GM18873 (cell line): Measurements from ENCODE around the gene TLE3.

Source experiments
- ATAC-seq: cut with Tn5 transposase; IDR thresholded peaks from one replicate; pipeline ENCODE4 v1.9.1; 2021; ENCODE audit warnings: mild to moderate bottlenecking, moderate library complexity, moderate number of reproducible peaks; ENCODE audit not compliant: unreplicated experiment, low FRiP score

Gene TLE3

GRCh38 chr15:70035051-70035718, 62.5 kb downstream of the TLE3 start:
- ATAC-seq = no peak

DNA sequence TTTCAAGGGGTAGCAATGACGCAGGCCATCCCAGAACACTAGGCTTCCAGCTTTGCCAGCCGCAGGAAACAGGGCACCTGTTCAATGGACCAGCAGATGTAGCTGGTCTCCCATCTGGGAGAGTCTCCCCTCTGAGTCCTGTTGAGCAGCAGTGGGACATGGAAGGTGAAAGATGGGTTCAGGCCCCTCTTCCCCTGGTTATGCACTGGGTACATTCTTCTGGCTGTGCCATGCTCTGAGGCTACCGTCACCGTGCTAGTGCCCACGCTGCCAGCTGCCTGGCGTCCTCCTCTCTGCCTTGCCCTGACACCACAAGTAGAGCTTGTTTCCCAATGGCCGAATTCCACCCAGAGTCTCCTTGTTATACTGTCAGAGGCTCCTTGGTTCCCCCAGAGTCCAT, 63.1 kb downstream of the TLE3 start:
- ATAC-seq = no peak

GRCh38 chr15:70034141-70034540, 63.6 kb downstream of the TLE3 start:
- no peak for ATAC-seq

DNA sequence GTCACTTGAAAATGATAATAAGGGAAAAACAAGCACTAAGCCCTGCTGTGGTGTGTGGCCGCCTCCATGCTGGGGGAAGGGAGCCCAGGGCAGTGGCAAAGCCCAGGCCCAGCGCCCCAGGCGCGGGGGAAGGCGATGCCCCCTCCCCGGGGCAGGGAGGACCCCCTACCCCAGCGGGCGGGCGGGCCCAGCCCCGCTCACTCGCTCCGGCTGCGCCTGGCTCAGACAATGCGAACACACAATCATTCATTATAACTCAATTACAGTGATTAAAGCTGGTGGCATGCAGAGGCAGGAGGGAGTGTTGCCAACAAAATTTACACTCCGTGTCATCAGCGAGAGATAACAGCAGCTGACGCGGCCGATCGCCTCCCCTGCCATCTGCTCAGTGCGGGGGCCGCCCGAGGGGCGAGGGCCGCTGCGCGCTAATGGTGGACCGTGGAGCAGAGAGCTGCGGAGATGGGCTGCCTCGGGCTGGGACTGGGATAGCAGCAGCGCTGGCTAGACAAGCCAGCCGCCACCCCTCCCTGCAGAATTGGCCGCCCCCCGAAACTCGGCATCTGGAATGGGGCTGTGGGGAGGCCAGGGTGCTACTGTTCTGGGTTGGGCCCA, 64.1 kb downstream of the TLE3 start:
- no peak for ATAC-seq

DNA sequence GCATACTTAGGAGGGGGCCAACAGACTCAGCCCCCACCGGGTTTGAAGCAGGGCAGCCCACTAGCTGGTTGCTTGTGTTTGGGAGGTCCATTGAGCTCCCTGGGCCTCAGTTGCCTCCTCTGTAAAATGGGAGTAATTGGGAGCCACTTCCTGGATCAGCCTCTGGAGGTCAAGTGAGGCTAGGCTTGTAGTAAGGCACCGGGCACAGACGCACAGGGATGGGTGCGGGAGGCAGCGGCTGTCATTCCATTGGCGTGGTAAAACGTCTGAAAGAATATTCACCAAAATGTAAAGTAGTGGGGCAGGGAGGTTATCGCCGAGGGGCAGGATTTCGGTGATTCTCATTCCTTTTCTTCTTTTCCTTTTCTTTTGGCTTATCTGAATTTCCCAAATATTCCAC, 64.6 kb downstream of the TLE3 start:
- ATAC-seq = no peak

DNA sequence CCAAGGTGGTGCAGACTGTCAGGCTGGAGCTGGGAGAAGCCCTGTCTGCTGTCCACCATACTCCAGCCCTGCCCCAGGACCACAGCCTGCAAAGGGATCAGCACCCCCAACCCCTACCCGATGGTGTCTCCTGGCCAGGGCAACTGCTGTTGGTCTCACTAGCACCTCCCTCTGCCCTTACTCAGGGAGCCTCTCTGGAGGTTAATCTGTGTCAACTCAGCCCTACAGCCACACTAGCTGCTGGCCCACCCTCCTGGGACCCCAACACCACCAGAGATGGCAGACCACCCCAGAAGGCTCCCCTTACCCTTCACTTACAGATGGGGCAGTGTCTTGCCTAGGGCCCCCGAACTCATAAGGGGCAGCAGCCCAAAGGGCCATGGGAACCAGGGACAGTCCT, 65.2 kb downstream of the TLE3 start:
- ATAC-seq = no peak

- no peak for ATAC-seq
Observed at GRCh38 chr15:70031713-70032112, 66.0 kb downstream of the TLE3 start.

DNA sequence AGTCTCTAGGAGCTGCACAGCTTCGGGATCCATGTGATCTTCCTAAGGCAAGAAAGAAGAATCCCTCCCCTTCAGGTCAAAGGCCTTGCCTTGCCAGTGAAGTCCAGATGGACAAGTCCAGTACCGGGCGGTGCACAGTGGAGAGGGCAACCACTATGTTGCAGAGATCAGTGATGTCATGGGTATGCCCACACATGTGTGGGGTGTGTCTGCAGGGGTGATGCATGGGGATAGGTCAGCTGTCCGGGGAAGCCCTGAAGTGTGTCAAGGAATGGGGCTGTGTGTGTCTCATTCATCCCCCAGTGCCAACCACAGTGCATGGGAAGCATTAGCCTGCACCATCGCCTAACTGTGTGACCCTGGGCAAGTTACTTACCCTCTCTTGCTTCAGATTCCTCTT, 66.5 kb downstream of the TLE3 start:
- ATAC-seq = no peak

GRCh38 chr15:70030851-70031250, 66.9 kb downstream of the TLE3 start:
- ATAC-seq = no peak

DNA sequence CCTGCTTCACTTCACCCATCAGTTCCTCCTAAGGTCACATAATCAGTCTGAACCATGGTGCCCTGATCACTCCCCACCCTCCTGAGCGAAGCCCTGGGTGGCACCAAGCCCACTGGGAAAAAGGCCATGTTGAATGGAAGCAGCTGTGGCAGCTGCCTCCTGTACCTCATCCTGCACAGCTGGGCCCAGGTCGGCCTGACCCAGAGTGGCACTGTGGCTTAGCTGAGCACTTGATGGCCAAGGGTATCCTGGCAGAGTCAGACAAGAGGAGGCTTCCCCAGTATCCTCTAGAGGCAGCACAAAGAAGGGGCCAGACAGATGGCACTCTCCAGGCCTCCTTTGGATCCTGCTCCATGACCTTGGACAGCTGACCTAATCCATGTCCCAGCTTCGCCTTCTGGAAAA, 68.4 kb downstream of the TLE3 start:
- no peak for ATAC-seq

GRCh38 chr15:70027518-70027917, 70.2 kb downstream of the TLE3 start:
- no peak for ATAC-seq

DNA sequence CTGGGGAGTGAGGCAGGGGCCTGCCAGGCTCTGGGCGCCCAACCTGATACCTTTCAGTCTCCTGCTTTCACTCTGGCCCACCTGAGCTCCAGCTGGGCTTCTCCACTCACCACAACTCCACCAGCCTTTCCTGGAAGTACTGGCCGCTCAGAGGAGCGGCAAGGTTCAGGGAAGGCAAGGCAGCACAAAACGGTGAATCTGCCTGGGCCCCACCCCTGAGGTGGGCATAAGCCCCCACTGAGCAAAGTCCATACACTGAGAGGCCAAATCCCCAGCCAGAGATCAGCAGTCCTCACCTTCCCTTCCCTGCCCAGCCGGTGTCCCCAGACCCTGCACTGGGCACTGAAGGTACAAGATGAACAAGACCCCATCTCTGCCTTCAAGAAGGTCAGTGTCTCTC, 70.7 kb downstream of the TLE3 start:
- no peak for ATAC-seq

DNA sequence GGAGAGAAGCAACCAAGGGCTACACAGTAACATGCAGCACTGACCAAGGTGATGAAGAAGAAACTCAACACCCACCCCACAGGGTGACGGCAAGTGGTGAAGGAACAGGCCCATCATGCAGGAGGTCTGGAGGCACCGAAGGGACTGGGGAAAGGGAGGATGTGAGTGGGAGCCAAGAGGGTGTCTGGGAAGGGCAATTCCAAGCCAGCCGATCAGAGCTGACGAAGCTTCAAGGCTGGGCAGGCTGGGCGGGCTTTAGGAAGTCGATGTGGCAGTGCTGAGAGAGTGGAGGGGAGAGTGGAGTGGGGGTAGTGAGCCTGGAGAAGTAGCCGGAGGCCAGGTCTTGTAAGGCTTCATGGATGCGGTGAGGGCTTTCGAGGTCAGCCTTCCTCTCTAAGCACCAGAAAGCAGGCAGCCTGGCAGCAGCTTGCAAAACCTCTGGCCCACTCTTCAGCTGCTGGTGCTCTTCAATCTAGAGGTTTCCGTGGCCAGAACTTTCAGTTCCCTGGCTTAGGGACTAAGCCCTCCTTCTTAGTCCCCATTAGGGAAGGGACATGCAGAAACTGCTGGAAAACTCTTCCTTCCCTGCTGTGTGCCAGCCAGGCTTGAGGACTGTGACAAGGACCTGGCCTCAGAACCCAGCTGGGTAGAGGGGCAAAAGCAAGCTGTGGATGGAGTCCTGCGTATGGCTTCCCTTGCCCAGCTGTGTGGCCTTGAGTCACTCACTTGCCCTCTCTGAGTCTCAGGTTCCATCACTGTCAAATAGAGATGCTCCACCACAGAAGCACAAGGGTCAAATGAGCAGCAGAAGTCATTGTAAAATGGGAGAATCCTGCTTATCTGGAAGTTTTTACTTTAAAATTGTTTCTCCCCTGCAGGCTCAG, 72.1 kb downstream of the TLE3 start:
- ATAC-seq = no peak

- ATAC-seq = no peak
Observed at GRCh38 chr15:70024521-70024920, 73.2 kb downstream of the TLE3 start.

- ATAC-seq = no peak
Observed at GRCh38 chr15:70023769-70024491, 73.8 kb downstream of the TLE3 start.

DNA sequence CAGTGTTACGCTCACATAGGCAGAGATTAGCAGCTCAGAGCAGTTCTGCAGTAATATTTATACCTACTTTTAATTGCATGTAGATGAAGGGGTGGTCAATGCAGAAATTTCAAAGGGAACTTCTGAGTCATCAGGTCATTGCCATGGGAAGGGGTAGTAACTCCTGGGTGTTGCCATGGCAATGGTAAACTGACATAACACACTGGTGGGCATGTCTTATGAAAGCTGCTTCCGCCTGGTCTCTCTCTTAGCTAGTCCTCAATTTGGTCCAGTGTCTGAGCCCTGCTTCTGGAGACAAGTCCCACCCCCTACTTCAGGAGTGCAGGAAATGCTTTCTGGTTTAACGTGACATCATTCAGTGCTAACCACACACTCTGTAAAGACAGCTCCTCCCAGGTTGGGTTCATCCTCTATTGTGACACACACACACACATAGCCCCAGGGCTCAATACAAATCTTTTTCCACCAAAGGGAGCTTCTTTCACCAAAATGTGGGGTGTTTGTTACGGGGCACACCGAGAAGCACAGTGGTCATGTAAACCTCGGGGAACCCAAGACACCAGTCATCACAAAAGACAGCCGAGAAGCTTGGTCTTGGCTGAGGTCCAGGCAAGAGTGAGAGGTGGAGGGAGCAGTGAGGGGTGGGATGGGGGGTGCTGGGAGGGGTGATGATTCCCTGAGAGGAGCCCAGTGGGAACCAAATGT, 74.5 kb downstream of the TLE3 start:
- no peak for ATAC-seq

GRCh38 chr15:70020229-70020628, 77.5 kb downstream of the TLE3 start:
- ATAC-seq = no peak

DNA sequence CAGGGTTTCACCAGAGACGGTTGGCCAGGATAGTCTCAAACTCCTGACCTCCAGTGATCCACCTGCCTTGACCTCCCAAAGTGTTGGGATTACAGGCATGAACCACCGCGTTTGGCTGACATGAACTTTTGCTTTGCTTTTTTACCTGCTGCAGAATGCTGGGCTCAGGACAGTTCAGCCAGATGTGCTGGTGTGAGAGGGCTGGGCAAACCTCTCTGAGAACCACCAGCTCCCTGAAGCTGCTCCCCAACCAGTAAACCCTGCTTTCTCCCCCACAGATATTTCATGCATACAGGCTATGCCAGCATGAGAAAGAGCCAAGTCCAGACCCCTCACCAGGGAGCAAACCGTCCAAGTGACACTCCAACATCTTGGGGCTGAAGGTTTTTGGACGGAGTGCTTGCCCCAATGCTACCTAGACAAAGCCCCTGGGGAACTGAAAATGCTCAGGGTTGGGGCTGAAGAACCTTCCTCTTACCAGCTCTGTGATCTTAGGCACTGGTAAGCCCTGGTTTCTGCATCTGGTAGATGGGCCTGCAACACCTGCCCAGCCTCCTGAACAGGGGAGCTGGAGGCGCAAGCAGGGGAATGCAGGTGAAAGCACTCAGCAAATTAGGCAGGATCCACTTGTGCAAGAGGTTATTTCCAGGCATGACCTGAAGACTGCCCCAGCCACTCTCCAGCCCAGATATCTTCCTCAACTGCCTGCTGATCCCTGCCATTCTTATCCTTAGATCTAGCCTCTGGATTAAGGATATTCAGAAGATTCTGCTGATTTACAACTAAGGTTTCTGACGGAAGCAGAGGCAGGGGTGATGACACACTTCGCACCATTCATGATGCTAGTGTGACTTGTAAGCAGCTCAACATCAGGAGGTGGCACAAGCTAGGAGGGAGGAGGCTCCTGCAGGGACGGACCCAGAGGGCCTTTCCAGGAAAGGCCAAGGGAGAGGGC, 78.8 kb downstream of the TLE3 start:
- no peak for ATAC-seq

GRCh38 chr15:70017801-70018200, 79.9 kb downstream of the TLE3 start:
- no peak for ATAC-seq
